DOHH2 (cell line): ENCODE measurements around the gene TNS2.

Source experiments
- EZH2phosphoT487 ChIP-seq: fragments of 200-600 bp; sonication (generic); IDR thresholded peaks from 2 replicates; pipeline ENCODE4 v1.6.1; 2017; ENCODE audit warnings: borderline replicate concordance, mild to moderate bottlenecking, antibody characterized with exemption, low read length, moderate library complexity, mixed read lengths
- TF ChIP-seq, protein P1 (sequence below): fragments of 200-600 bp; sonication (generic); IDR thresholded peaks from one replicate; pipeline ENCODE4 v1.5.1; 2014; ENCODE audit warnings: antibody characterized with exemption, mild to moderate bottlenecking, low read depth, low read length; ENCODE audit not compliant: poor library complexity, severe bottlenecking

DNA sequence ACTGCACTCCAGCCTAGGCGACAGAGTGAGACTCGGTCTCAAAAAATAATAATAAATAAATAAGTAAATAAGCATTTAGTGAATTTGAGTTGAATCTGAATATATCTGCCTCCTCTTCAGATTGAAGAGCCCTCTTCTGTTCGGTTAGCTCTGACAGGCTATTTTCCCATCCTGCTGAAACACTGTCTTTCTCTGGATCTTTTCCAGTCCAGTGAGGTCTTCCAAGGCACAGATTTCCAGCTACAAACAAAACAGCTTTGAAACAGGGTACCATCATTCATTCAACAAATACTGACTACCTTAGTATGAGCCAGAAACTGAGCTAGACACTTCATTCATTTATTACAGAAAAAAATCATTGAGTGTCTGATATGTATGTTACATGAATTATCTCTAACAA lies 36.5 kb downstream of the TNS2 start:
- TF ChIP-seq, protein P1, sequence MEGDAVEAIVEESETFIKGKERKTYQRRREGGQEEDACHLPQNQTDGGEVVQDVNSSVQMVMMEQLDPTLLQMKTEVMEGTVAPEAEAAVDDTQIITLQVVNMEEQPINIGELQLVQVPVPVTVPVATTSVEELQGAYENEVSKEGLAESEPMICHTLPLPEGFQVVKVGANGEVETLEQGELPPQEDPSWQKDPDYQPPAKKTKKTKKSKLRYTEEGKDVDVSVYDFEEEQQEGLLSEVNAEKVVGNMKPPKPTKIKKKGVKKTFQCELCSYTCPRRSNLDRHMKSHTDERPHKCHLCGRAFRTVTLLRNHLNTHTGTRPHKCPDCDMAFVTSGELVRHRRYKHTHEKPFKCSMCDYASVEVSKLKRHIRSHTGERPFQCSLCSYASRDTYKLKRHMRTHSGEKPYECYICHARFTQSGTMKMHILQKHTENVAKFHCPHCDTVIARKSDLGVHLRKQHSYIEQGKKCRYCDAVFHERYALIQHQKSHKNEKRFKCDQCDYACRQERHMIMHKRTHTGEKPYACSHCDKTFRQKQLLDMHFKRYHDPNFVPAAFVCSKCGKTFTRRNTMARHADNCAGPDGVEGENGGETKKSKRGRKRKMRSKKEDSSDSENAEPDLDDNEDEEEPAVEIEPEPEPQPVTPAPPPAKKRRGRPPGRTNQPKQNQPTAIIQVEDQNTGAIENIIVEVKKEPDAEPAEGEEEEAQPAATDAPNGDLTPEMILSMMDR, result no peak
- no peak for TF ChIP-seq EZH2phosphoT487
